Spleen (tissue), 7 donors: ENCODE data around the gene SRSF2.

ENCODE experiments used
- CTCF ChIP-seq, 11 experiments: fragments of 200-600 bp in 7 of 11; fragments of 450-650 bp in 4 of 11; sonication (generic) in 4 of 11; IDR thresholded peaks in 8 of 11; conservative IDR thresholded peaks in 3 of 11; 1 replicate in 7 of 11; 2 replicates in 4 of 11; pipeline versions ENCODE4 v1.4.0 to v1.8.0; 2016 to 2021; ENCODE audit warnings: antibody characterized with exemption in 11 of 11, inconsistent platforms in 4 of 11, mild to moderate bottlenecking in 1 of 11
- POLR2A ChIP-seq, 3 donors: fragments of 450-650 bp; IDR thresholded peaks; one replicate each; pipeline ENCODE4 v1.5.1; 2017; ENCODE audit warnings: antibody characterized with exemption in 3 of 3, mild to moderate bottlenecking in 1 of 3
- POLR2AphosphoS5 ChIP-seq, 3 donors: sonication (generic); formaldehyde crosslinking; IDR thresholded peaks; one replicate each; pipeline ENCODE4 v1.5.1; 2017; ENCODE audit warnings: antibody characterized with exemption in 3 of 3
- donor health status: DM: no; HTN: no; CAD: no; lungs with moderate emphysema.
- donor health status: DM: no; HTN: no; CAD: no.
- donor health status: DM: no; HTN: no; CAD: no.

- no peak for TF ChIP-seq CTCF (IDR thresholded peaks at IDR 0.05 in 8 of 11, conservative IDR thresholded peaks at IDR 0.05 in 3 of 11)
- no peak for TF ChIP-seq POLR2A (IDR thresholded peaks at IDR 0.05)
- TF ChIP-seq POLR2AphosphoS5 (IDR thresholded peaks at IDR 0.05): no peak
Observed at GRCh38 chr17:76701471-76701967, 35.6 kb downstream of the SRSF2 start.
